Stimulated activated CD8-positive, alpha-beta memory T cell treated with anti-CD3 and anti-CD28 coated beads, Interleukin-7, amount 100 ng/mL, for 48 hours (primary cell): ENCODE data around the gene IL11RA.

Source experiments
- DNase-seq, 2 donors: peaks; one replicate each; pipeline ENCODE4 v3.0.0-alpha.2; 2020; ENCODE audit warnings: low read depth in 1 of 2; ENCODE audit errors: extremely low read depth in 1 of 2

IL11RA gene

DNA sequence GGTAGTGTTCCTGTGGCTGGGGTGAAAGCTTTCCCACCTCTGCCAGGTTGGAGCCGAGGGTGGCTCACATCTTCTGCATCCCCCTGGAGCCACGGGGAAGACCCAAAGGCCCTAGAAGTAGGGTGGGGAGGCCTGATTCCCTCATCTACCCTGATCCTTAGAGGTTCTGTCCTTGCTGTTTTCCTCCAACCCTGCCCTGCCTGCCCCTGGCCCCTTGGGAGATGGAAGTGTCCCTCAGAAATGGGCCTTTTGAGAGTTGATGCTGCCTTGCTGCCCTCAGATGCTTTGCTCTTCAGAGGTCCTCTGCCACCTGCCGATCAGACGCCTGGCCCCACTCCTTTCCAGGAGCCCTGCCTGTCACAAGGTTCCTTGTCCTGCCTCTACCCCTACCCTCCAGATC, 32.8 kb downstream of the IL11RA start:
- DNase-seq: no peak

DNA sequence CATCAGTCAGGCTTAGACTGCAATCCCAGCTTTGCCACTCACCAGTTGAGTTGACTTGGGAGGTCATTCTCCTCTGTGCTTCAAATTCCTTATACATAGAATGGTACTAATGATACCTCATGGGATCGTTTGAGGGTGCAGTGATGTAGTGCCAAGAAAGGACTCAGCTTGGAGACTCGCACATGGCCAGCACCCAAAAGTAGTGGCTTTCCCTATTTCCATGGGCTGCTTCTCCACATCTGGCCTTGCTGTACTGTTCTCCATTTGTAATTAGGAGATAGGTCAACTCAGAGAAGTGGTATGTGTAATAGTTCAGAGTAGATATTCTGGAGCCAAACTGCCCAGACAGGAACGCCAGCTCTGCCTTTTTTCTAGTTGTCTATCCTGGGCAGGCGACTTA, 33.6 kb downstream of the IL11RA start:
- no peak for DNase-seq

DNA sequence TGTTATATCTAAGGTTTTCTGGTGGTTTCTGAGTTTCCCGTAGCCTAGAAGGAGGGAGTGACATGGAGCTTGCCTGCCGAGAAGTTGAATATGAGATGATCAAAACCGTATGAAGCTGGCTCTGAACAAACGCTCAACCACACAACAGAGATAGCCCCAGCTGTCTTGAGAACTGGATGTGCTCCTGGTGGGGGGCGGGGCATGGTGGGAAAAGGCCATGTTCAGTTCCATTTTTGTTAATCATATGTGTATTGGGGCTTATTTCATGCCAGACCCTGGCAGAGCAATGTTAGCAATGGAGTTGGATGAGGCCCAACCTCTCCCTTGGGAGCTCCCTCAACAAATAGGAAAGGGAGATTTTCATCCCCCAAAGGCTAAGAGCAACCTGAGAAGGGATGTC, 34.2 kb downstream of the IL11RA start:
- no peak for DNase-seq

DNA sequence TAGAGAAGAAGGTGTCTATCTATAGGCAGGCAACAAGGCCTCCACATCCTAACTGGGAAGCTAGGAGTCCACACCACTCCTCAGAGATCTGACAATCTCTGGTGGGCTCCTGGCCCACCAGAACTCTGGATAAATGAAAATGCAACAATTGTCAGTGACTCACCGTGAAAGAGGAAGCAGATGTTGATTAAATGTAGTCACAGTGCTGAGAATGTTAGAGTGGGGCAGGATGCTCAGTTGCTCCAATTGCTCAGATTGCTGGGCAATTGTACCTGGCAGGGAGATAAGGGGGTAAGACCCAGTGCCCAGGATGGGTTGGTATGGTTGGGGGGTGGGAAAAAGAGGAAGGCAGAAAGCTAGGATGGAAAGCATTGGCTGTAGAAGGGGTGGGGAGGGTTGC, 34.7 kb downstream of the IL11RA start:
- DNase-seq: no peak

DNA sequence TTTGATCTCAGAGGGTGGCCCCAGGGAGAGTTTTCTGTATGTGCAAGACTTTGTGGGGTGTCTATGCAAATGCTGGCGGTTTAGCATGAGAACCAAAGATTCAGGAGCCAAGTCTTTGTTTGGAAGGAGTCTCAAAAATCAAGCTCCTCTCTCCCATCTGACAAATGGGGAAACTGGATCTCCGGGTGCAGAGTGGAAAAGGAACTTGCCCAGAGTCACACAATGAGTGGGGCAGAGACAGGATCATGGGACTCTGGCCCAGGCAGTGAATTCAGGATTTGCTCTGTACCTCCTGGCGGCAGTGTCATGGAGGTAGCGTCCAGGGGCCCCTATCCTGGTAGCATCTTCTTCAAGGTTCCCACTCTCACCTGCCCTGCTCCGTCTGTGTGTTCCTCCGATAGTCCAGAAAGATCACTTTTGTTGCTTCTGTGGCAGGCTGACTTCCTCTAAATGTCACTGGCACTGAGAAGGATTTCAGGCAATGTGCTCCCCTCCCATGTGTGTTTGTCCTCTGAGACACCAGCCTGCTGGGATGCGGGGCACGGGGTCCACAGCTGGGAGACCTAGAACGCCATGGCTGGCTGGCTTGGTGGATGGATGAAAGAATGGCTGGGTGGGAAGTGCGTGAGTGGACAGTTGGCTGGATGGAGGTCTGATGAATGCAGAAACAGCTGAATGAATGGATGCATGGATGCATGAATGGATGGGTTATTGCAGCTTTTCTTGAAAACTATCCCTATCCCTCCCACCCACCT, 35.5 kb downstream of the IL11RA start:
- no peak for DNase-seq

DNA sequence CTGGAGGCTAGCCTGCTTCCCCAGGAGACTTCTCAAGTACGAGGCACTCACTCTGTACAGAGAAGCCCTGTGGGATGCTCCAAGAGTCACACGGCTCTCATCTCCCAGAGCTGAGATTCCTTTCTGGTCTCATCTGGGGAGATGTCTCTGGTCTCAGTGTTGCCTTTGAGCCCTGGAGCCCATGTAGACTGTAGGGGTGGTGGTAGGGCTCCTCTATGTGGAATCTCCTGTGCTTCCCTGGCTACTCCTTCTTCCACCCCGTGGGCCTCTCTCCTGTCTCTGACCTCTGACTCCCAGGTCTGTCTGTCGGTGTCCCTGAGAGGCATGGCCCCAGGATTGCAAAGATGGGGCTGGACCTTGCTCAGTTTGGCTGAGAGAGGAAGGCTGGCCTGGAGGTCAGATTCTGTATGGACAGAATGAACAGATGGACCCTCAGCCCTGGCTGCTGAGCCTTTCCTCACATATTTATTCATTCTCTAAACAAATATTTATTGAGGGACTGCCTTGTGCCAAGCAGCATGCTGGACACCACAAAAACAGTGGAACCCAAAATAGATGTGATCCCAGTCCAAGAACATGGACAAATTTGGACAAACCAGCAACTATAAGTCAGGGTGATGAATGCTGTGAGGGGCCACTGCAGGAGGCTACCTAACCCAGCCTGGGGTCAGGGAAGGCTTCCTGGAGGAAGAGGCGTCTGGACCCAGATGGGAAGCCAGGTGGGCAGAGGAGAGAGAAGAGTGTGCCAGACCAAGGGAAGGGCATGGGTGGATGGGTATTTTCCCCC, 36.5 kb downstream of the IL11RA start:
- no peak for DNase-seq

DNA sequence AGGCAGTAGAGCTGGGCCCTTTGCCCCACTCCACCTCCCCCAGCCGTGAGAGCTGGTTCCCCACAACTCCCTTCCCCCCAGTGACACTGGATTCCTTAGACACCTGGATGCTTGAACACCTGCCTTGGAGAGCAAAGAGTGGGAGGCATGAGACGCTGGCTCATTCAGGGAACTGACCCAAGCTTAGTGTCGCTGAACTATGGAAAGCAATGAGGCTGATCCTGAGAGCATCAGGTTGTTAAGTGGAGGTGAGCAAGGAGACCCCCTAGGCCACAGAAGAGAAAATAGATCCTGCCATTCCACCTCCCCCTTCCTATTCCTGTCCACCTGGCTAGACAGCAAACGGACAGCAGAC, 37.1 kb downstream of the IL11RA start:
- DNase-seq: no peak

DNA sequence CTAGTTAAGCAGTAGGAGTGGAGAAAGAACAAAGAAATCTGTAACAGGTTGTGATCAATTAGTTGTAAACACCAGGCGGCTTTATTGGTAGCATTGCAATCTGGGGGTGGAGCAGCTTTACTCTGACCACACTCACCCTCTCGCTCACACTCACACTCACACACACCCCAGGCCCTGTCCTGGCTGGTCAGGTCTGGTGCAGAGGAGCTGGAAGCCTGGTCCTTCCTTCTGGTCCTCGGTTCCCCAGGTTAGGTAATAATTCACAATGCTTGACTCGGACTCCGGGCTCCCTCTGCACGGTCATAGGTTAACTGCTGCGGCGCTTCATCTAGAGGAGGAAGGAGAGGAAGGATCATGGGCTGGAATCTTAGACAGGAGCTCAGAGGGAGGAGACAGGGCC, 37.5 kb downstream of the IL11RA start:
- no peak for DNase-seq

DNA sequence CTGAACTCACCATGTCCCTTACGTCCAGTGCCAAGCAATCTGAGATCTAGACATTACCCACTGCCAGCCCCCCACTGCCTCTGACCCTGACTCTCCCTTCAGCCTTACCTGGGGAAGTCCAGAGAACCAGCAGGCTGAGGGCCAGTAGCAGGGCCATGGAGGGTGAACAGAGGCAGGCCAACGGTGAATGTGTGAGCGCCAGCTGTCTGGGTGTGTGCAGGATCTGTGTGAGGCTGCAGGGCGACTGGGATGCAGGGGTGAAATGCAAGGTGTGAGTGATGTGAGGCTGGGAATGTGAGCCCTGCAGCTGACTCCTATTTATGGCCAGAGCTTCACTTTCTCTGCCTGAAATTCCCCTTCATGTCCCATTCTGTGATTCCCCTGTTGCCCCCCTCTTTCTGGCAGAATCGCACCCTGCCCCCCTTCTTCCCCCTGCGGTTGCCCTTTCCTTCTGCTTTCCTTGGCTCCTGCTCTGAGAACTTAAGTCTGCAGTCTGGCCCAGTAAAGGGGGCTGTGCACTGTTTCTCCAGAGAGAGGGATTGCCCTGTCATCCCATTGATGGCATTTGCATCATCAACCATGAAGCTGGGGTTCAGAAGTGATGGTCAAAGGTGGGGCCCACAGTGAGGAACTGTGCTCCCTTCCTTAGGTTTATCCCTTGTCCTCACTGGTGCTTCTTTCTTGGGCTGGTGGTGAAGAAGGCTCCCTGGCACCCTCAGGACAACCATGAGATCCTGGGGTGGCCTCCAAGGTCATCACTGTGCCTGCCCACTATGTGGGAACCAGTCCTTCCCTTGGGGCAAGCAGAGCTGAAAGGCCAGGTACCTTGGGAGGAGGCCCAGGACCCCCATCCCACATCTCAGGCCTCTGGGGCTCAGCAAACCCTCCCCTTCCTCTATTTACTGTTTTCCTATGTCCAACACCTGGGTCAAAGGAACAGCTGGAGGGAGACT, 39.3 kb downstream of the IL11RA start, which contains the start of gene CCL19:
CCL19 (minus strand) TSS at position 294 of the 953 bp plus-strand sequence; CDS start at position 157, 137 bp downstream.
- DNase-seq: no peak

DNA sequence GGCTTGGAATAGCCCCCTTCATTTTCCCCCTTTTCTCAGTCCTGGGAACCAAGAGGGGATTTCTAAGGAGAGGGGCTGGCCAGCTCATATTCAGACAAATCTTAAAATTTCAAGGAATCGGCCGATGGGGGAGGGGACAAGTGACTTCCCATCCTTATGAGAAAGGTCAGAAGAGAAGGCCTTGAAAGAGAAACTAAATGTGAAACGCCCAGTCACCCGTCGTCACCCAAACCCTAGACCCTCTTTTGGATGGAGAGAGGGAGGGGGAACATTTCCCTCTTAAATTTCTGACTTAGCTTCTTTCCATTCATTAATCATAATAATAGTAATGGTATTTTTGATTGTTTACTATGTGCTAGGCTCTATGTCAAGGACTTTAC, 39.9 kb downstream of the IL11RA start:
- no peak for DNase-seq

DNA sequence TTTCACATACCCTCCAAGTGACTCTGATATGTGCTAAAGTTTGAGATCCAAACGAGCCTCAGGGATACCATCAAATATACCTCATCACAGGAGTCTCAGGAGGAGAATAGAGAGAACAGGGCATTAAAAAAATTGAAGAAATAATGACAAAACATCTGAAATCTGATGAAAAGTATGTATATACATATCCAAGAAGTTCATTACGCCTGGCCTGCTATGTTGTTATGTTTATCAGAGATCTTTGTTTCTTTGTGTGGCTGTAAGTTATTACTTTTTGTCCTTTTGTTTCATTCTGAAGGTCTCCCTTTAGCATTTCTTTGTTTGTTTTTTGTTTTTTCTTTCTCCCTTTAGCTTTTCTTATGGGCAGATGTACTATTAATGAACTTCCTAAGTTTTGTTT, 41.6 kb downstream of the IL11RA start:
- DNase-seq: no peak

DNA sequence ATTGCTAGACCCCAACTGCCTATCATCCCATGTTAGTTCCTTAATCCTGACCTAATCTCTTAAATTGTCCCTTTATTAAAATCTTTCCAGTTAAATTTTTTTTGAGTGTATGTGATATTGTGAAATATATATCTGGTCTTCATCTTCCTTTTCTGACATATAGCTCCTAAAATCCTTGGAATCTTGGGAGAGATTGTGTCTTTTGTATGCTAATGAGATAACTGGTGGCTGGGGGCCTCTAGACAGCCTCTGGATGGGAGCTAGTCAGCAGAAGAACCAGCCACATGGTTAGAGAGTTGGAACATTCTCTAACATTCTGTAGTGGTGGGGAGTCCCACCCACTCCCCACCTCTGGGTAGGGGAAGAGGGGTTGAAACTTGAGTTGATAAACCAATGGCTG, 42.8 kb downstream of the IL11RA start:
- DNase-seq: no peak

DNA sequence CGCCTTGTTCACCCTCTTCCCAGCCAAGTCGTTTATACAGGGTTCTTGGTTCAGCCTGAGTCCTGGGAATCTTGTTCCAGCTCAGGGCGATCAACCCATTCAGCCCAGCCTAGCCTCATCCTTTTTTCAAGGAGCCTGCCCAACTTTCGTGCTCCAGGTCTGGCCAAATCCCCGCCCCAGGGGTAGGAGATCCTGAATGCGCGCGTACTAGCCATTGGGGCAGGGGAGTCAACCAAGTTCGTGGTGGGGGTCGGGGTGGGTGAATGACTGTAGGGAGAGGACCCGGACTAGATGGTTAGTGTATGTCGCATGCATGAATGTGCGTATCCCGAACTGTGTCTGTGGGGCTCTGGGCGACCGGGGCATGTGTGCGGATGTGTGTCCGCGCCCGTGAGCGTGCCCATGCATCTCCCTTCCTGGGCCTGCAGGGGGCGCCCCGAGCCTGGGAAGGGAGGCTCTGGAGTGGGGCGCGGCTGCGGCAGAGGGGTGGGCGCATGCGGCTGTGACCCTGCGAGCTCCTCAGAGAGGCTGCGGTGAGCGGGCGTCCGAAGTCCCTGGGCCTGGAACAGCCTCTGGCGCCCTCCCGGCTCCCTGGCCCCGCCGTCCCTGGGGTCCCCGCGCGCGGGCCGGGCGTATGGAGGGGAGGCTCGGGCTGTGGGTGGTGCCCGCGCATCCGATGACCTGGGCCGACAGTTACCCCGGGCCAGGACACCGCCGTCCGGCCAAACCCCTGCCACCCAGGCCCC, 49.2 kb downstream of the IL11RA start:
- DNase-seq: peak; percentile 56 to 63

DNA sequence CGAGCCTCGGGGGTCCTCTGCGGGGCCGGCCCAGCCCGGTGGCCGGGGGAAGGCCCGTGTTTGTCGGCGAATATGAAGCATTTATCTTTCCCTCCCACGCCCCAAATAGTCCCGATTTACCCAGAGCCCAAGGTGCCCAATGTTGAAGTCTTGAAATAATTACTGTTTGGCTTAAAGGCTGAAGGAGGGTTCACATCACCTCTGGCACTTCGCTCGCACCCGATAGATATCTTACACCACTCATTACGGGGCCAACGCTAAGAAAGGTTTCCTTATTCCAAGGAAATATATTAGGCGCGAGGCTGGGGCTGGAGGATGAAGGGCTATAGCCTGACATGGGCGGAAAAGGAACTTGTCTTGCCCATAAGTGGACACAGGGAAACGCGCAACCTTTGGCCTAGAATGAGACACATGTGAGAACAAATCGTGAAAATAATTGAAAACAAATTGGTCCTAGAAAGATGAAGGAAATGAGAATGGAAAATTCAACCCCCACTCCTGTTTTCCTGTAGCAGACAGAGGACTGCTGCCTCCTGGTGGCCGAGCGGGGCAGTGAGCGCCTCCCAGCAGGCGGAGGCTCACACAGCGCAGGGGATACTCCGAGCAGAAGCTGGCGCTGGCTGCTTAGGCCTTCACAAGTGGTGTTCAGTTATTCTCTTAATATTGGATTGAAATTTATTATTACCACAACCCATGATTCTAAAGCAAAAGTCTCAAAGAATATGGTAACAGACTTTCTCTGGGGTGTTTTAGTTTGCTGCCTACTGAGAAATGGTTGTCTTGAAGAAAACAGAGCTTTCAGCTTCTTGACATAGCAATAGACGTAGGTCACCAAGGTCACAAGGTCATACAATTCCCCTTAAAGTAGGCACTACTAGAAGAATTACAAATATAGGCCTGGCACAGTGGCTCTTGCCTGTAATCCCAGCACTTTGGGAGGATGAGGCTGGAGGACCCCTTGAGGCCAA, 50.1 kb downstream of the IL11RA start:
- DNase-seq: peak; percentile 58 to 59

DNA sequence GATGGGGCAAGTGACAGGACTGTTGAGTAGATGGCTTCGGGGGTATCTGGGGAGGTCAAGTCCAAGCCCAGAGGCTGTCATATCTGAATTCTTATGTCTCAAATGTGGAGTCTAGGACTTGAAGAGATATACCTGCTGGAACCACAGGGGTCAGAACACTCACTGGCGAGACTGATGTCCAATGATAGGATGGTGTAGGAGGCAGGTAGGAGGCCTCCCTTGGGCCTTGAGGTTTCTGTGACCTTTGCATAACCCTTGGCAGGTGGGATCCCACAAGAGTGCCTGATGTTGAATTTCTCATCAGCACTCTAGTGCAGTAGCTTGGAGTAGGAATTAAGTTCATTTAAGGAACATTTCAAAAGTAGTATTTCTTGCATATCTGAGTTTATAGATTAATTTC, 55.1 kb downstream of the IL11RA start:
- DNase-seq: no peak

DNA sequence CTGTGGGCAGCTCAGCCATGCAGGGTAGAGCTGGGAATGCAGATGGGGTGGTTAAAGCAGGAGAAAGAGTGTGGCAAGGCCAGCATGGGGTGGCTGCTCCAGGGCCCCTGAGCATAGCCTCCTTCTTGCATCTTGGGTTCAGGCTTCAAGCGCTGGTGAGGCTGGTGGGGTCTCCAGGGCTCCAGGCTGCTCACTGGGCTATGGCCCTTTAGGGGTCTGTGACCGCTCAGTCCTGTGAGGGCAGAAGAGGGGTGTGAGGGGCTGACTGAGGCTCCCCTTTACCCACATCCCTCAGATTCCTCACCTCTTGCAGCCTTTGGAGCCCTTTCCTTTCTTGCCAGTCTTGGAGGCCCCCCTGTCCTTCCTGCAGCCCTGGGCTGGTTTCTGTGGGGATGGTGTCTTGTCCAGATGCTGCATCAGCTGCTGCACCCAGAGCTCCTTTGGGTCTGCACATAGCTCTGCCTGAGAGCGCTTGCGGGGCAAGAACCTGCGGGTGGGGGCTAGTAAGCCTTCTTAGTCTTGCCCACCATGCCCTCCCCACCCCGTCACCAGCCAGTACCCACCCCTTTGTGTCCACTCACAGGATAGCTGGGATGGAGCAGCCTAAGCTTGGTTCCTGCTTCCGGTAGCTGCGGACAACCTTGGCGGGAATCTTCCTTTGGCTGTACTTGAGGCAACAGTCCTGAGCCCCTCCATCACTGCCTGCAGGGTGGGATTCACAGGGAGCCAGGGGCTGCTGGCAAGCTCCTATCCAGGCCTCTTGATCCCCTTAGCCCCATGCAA, 57.4 kb downstream of the IL11RA start:
- DNase-seq: no peak

DNA sequence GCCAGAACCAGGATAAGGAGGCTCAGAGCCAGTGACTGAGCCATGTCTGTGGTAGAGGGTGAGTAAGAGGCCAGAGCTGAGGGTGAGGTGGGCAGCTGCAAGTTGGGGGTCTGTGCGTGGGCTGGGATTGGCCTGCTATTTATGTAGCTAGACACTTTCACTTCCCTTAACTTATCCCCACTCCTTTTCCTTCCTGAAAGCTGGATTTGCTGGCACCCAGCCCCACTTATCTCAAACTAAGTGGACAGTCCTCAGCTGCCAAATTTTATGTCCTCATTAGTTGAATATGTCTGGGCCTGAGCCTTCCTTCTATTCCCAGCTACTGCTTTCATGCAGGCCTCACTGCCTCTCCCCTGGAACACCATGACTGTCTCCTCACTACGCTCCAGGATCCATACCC, 58.0 kb downstream of the IL11RA start, which contains the start of gene CCL21:
CCL21 (minus strand) TSS at position 114 of the 400 bp plus-strand sequence; CDS start at position 44, 70 bp downstream.
- no peak for DNase-seq
